DMS153 treated with DMSO at 0.1 percent for 48 hours (cell line): ENCODE data around the gene CTNNB1.
A peak's percentile ranks its signal among the peaks of the same experiment; 100 is the strongest.

Experiments used
- DNase-seq: peaks from one replicate; lab custom pipeline; 2025; ENCODE audit not compliant: unreplicated experiment; lab: John Stamatoyannopoulos, UW

Gene CTNNB1

DNA sequence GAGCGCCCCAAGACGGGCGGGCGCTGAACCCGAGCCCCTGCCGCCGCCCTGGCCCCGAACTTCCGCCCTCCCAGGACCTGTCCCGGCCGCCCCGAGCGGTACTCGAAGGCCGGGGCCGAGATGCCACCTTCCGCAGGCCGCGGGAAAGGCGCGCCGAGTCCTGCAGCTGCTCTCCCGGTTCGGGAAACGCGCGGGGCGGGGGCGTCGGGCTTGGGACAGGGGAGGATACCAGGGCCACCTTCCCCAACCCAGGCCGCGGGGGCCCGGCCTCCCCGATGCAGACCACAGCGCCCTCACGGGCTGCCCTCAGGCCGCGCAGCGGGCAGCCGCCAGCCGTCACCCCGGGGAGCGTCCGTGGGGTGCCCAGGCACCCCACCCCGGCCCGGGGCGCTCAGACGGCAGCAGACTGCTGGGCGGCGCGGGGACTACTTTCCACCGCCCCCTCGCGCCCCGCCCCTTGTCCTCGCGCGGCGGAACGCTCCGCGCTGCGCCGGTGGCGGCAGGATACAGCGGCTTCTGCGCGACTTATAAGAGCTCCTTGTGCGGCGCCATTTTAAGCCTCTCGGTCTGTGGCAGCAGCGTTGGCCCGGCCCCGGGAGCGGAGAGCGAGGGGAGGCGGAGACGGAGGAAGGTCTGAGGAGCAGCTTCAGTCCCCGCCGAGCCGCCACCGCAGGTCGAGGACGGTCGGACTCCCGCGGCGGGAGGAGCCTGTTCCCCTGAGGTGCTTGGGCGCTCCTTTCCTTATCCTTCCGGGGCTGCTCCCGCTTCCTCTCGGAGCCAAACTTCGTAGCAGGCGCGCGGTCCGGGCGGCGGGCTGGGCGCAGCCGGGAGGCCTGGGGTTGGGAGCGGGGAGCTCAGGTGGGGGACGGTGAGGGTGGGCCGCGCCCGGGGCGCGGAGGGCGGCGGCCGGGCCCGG is at the start of gene CTNNB1:
Gene CTNNB1 (plus strand): TSS at position 556 of the 916 bp plus-strand sequence. CDS start 24,564 bp downstream, outside the sequence.
- DNase-seq, result peak; percentile 45

DNA sequence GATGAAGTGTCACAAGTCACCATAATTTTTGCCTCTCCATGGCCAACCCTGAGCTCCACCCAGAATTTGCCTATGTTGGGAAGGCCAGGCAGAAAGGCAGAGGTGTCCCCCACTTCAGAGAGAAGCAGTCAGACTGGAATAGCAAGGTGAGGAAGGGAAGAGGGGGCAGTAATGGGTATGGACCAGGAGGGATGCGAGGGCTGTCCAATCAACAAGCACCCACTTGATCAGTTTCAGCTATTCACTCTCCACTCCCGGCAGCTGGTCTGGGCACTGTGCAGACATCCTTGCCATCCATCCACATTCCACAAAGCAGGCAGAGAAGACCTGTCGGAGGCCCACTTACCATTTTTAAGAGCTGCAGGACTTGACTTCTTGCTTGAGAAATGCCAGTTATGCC is 43.5 kb upstream of the CTNNB1 start:
- no peak for DNase-seq

DNA sequence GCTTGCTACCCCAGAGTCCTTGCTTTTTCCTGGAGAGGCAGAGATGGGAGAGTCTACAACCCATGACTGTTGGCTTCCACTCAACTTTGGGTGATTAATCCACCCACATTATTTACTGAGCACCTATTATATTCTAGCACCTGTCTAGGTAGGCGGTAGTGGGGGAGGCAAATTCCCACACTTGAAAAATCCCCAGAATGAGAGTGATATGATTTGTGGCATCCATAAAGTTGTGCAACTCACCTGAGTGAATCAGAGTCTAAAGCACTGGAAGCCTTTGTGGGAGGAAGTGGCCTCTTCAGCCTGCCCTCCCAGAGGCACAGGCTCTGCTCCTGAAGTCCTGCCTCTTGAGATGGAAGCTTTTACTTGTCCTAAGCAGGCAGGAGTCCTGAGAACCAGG is 40.4 kb upstream of the CTNNB1 start:
- DNase-seq, result no peak

DNA sequence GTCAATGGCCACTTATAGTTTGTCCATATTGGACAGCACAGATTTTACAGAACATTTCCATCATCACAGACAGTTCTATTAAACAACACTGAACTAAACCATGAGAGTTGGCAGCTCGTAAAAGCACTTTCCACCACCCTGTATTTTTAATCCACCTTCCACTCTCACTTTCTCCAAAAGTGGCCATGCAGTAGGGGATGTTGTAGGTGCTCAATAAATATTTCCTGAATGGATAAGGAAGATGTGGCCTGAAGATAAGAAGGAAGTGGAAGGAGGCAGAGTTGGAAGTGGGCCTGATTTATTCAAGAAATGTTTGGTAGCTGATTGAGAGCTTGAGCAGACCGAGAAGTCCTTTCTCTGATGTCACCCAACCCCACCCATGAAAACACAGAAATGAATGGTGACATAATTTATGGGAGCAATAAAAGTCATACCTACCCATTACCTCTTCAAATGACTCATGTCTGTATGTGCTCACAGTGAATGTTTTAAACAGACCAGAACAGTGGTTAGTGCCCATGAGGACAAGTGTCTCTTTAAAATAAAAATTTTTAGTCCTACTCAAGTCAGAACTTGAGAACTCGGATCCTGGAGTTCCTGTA is 39.6 kb upstream of the CTNNB1 start:
- no peak for DNase-seq

DNA sequence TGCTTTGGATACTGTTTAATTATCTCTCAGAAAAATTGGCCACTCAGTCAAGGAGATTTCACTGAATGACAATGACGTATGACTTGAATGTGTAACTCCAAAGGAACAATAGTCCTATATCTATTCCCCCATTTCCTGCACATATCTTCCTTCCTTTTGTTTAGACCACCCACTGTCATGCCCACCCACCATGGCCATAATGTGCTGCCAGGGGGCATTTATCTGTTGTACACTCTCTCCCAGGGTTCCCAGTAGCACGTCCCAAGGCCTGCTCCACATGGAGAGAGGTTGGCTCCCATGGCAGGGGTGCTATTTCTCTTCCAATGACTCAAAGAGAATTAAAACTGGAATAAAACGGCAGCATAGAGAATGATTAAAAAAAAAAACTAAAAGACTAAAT is 36.8 kb upstream of the CTNNB1 start:
- DNase-seq, result no peak

DNA sequence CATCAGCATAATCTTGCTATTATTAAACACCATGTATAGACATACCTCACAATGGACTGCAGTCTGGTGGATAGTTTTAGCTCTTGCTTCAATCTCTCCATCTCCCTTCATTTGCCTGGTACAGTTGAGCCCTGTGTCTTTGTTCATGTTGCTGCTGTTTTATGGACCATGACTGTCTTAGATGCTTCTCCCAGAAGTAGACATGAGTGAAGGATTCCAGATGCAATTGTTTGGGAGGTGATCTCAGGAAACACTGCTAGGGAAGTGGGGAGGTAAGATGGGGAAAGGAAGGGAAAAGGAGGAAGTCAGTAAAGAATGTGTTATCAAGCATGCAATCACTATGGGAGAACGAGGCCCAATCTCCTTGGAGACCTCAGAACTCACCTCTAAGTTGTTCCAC is 36.3 kb upstream of the CTNNB1 start:
- no peak for DNase-seq

DNA sequence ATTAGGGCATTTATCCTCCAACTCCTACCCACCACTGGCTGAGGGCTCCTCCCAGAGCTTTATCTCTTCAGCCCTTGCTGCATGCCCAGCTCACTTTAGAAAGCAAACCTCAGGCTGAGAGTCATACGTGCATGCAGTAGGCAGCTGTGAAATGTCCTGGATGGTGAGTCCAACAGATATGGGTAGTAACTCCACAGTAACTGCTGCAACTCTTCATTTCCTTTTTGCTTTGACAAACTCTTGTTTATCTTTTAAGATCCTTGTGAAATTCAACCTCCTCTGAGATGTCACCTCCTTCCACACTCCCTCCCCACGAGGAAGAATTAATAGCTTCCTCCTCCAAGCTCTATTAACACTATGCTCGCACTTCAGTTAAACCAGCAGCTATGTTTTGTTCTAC is 35.9 kb upstream of the CTNNB1 start:
- no peak for DNase-seq

DNA sequence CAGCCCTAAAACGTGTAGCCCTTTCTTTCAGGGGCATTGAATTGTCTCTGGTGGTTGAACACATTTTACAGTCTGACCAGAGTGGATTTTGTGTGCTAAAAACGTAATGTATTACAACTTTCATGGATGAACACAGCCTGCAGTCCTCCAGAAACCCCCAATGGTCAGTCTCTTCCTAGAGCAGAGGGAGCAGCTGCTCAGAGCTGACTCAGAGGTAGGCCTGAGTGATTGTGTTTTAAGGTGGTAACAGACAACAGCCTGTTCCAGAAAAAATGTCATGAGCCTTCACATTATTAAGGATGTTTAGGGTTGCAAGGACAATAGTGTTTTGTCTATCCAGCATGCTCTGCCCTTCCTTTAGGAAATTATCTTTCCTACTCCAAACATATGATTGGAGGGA is 34.5 kb upstream of the CTNNB1 start:
- no peak for DNase-seq

DNA sequence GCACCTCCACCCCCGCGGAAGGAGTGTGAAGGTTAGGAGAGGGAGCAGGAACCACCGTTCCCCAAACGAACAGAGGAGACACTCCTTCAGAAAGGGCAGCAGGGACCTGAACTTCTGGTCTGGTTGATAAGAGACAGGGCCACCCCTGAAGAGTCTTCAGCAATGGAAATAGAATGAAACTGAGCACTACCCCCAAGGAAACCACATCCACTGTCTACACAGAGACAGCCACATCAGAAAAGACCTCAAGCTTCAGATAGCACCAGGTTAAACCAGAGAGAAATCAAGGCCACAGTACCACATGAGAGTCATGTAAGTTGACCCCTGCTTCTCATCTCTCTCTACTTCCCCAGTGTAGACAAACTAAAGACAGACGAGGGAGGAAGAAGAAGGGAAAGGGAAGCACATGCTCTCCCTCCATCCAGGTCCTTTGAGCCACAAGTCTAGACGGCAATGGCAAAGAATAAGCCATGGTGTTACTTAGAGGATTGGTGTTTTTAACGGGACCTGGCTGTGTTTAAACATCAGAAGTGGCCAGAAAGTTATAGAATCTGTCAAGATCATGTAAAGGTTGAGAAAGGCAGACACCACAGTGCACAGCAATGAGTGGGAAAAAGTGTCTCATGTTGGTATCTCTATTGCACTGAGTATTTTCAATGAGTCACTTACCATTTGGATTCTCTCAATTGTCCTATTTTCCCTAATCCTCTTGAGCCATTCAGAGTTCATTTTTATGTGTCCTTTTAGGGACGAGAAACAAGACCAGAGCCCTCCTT is 31.4 kb upstream of the CTNNB1 start:
- no peak for DNase-seq

DNA sequence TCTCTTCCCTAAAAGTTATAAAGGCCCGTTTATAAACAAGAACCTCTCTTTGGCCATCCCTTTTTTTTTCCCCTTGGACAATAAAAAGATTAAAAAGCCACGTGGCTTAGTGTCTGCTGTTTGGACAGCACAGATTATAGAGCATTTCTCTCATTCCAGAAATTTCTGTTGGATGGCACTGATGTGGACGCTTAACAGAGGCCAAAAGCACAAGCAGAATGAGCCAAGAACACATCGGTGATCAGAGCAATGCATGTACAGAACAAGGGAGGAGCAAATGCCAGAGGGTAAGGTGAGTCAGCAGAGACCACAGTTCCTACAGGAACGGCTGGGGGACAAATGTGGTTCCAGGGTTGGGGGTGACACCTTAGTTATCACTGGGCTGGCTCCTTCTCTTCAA is 30.3 kb upstream of the CTNNB1 start:
- no peak for DNase-seq

DNA sequence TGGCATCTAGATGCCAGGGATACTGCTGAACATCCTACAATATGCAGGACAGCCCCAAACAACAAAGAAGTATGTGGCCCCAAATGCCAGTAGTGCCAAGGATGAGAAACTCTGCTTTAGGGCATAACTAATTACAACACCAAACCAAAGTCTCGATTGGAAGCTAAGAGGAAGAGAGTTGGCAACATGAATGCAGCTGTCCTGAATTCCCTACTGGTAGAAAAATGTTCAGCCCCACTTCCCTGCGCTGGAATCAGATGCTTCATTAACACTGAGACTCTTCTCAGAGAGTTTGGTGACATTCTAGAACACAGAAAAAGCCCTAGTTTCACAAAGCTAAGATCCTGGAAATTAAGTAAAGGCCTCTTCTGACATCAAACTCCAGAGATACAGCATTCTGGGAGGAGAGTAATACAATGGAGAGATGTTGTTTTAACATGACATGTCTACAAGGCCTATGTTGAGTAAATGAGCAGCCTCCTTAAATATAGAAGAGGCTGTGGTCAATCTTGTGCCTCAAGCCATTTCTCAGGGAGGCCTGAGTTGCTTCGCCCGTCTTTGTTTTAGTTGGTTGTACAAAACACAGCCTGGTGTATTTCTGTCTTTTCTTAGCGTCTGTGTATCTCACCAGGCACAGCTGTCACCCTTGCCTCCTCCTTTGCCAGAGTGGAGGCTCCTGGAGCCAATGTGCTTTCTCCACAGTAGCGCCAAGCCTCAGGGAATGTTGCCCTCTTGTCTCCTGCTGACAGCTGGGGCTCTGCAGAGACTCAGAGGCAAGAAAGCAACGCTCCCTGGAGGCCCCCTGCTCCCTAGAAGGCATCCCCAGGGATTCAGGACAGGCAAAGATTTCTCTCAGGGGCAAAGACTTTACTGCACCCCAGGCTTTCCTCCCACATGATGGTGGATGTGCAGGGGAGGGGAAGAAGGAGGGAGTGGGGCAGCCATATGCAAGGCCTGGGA is 25.1 kb upstream of the CTNNB1 start:
- no peak for DNase-seq

DNA sequence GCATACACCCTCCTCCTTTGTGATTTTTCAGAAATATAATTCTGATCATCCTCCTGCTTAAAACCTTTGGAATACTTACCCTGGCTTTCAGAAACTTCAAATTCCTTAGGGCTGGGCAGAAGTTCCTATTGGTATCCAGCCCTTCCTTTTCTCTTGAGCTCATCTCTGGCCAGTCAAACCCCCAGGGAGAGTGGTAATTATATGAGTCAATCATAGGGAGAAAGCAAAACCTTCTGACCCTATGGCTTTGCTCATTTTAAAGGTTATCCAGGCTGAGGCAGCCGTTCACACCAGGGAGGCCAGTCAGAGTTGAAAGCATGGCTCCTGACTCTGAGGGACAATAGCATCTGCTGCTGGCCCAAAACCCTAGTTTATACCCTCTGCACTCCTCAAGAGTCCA is 23.9 kb upstream of the CTNNB1 start:
- DNase-seq, result no peak

DNA sequence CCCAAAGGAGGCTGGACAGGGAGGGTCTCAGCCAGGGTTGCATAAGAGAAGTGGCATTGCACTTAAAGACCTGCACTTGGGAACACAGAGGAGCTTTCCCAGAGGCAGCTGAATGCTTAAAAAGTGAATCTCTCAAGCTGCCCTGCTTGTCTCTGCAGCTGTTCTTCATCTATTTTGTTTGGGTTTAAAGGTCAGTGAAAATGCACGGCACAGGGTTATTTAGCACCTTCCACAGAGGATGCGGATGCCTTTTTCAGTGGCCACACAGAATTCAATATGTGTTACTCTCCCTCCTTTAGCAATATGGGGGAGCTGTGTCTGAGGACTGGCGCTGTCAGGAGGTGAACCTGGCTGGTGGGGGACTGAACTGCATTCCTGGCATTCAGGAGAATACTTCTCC is 22.7 kb upstream of the CTNNB1 start:
- DNase-seq, result no peak

DNA sequence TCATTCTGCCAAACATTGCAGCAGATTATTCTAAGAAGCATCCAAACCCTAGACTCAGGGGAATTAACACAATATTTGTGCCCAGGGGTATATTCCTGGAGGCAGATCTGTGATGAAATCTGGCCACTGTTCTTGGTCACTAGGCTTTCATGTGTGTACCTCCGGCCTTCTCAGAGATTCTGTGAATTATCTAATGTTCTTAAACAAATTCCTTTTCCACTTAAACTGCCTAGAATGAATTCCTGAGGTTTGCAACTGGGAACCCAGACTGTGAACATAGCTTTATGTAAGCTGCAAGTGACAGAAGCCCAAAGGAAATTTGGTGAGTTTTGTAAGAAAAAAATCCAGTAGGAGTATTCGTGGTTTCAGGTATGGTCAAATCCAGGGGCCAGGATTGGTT is 20.7 kb upstream of the CTNNB1 start:
- no peak for DNase-seq

DNA sequence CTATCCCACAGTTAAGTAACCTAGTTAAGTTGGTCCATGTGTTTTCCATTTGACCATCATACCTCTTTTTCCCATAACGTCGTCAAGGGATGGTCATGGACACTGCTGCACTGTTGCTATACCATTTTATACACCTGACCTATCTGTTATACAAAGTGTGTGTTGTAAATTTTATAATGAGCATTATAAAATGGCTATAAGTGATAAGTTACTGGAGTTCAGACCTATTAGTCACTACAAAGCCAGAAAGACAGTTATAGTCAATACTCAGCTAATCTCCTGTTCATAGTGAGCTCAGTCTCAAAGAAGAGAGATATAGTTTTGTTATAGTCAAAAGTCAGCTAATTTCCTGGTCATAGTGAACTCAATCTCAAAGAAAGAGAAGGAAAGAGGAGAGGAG is 18.9 kb upstream of the CTNNB1 start:
- DNase-seq, result no peak

DNA sequence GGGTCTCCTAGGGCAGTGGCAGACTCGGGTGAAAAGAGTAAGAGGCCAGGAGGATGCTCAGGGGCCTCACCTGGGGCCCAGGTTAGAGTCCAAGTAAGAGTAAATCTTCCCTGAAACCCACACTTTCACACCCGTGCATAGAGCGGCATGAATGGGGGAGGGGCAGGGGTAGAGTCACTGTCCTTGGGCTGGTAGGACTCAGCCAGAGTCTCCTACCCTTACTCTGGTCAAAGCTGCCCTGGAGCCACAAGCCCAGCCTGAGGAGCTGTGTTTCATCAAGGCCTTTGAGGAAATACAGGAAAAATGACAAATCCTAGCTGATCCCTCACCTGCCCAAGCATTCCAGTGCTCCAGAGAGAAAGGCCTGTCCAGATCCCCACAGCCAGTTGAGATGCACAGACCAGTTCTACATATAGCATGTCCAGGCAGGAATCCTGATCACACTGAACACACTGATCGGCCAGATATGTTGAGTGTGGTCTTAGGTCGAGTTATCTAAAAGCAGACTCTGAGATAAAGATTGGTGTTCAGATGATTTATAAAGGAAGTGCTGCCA is 16.7 kb upstream of the CTNNB1 start:
- no peak for DNase-seq

DNA sequence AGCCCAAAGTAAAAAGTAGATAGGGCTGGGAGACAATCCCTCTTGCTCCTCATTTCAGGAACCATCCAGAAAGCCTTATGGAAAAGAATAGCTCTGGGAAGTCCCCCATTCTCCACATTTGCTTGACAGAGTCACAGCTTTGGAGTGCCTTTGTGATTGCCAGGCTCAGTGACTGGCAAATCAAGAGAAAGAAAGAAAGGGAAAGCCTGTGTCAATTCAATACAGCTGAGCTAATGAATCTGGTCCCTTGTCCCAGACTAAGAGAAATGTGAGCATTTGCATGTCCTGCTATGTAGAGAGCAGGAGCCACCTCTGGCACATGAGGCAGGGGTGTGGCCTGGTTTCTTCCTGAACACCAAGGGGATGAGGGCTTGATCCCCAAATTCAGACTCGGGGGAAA is 14.9 kb upstream of the CTNNB1 start:
- DNase-seq, result no peak

DNA sequence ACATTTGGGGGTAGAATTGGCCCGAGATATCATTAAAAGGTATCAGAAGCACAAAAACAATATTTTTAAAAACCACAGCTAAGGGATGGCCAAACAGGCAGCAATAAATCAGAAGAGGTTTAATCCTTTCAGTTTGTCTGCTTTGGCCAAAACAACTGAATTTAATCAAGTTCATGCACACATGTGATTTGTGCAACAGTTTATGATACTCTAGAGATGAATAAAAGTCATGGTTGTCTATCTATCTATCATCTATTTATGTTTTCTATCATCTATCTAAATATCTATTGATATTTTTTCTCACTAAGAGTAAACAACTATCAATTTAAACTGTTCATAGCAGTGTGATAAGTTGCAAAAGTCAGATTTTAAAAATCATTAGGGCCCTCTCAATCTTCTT is 13.0 kb upstream of the CTNNB1 start:
- no peak for DNase-seq

DNA sequence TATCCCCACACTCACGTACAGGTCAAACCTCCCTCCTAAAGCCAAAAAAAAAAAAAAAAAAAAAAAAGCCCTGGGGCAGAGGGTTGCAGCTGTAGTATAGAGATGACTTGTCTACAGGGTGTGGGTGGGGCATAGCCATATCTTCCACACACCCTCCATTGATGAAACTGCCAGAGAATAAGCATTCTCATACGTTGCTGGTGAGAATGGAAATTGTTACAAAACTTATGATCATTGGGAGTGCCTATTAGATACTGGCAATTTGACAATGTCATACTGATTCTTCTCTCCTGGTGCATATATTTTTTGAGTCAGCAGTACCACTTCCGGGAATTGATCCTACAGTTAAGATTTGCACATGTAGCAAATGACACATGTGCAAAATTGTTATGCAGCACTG is 11.0 kb upstream of the CTNNB1 start:
- DNase-seq, result no peak

DNA sequence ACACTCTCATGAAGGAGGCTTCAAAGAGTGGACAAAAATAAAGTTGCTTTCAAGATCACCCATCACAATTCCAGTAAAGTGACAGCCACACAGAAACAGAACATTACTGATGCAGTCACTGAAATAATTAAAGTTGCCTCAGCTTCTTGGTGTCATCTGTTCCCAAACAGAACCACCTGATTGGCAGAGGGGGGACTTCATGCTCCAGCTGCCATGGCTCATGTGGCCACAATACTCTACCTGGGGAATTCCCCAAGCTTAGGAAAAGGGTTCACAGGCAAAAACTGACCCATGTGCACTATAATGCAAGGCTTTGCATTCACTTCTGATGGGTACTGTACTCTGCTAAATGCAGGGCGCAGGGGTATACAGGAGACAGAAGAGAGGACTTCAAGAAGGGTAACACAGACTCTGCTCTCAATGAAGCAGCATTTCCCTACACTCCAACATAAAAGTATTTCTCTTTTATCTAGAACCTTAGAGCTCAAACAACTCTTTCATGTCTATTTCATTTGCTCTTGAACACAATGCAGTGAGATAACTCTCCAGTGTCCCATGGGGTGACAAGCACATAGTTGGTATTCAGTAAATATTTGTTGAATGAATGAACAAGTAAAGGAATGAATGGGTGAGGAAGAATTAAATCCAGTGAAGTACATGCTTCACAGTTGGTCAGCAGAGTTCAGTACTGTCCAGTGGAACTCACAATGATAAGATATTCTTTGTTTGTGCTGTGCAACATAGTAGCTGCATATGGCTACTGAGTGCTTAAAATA is 8.6 kb upstream of the CTNNB1 start:
- DNase-seq, result no peak
